ENCODE data around the gene PCNX3. TPM values are rescaled to one million over a fixed set of nuclear protein-coding genes. Genes with fewer than 3 reads are reported as not detected.

The PCNX3 gene
- total and polyA plus RNA-seq, 2 of the 13 experiments (the other 11 are each of a cell fraction or from before 2014, with no cell fraction given), result 16.2 to 23.0 TPM

DNA sequence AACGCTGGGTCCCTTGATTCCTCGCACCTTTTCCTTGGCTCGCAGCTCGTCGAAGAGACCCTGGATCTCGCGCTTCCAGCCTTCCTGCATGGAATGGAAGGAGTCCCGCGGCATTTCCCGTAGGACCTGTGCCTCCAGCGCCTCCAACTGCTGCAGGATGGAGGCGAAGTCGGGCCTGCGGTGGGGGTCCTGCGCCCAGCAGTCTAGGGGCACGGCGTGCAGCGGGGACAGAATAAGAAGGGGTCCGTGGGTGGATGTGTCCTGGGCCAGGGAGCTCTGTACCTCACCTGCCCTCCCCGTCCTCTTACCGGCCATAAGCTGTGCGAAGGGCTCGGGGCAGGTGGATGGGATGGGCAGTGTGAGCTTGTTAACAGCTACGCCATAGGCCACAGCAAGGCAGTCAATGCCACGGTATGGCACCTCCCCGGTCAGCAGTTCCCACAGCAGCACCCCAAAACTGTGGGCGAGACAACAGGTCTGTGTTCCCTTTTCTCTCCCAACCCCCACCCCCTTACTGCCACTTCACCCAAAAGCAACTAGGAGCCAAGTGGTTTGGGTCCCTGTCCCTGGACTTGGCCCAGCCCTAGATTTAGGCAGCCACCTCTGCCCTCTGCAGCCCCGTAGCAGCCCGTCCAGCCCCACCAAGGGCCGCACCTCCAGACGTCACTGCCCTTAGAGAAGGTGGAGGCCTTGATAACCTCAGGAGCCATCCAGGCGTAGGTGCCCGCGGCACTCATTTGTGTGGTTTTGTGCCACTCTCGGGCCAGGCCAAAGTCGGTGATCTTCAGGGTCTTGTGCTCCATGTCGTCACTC lies 7.8 kb upstream of the PCNX3 start (continued):
- TF ChIP-seq PAF1 (CRISPR knock-in tag; IDR thresholded peaks at IDR 0.05) (no peak), ZNF776 (CRISPR knock-in tag; IDR thresholded peaks at IDR 0.05) (0 out of 2 replicates have a peak, but pooled peaks have one; percentile 35), THYN1 (CRISPR knock-in tag; IDR thresholded peaks at IDR 0.05; ENCODE audit: borderline replicate concordance, low read depth) (no peak), HMG20A (CRISPR knock-in tag; IDR thresholded peaks at IDR 0.05; ENCODE audit: borderline replicate concordance) (no peak), TAF15 (IDR thresholded peaks at IDR 0.05; ENCODE audit: low read depth, low read length, poor library complexity, severe bottlenecking) (no peak), KAT7 (CRISPR knock-in tag; IDR thresholded peaks at IDR 0.05; ENCODE audit: borderline replicate concordance) (no peak)
- TF ChIP-seq, protein P1, sequence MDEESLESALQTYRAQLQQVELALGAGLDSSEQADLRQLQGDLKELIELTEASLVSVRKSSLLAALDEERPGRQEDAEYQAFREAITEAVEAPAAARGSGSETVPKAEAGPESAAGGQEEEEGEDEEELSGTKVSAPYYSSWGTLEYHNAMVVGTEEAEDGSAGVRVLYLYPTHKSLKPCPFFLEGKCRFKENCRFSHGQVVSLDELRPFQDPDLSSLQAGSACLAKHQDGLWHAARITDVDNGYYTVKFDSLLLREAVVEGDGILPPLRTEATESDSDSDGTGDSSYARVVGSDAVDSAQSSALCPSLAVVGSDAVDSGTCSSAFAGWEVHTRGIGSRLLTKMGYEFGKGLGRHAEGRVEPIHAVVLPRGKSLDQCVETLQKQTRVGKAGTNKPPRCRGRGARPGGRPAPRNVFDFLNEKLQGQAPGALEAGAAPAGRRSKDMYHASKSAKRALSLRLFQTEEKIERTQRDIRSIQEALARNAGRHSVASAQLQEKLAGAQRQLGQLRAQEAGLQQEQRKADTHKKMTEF (CRISPR knock-in tag; IDR thresholded peaks at IDR 0.05), result no peak

DNA sequence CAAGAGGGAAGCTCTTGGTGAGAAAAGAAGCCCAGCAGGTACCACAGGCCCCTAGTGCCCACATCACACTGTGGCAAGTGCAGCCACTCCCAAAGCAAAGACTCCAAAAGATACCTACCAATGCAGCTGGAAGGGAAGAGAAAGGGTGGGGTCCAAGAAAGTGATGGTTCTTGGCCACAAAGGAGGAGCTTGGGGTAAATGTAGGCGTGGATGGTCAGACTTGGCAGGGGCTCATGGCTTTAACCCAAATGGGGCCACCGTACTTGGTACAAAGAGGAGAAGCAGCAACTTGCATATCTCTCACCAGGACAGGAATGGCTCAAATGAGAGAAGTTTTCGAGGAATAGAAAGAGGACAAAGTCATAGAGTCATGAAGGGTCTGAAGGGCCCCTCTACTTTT lies 6.3 kb upstream of the PCNX3 start:
- no peak overlapping the region for H3K9ac ChIP-seq (ENCODE audit: insufficient read depth, low read depth, low read length)
- no peak for DNase-seq (ENCODE audit: low spot score)
- POLR2A ChIA-PET, result interaction anchor here (1.0 to 1.7 kb wide), 3 partner anchors 15 to 54 kb away, joined by 3 to 5 read pairs (median 4); partner anchors contain the start of genes RELA and SIPA1
- WGBS (ENCODE audit: low lambda C conversion rate), result 91% methylated on average over 3 of the region's 3 CpGs
- no TSS peak for BruUV-seq (replicated peaks)
- peaks cover 46% of the 10 kb centered on the region for H3K79me2 ChIP-seq (ENCODE audit: insufficient read depth, low read length)
- in situ Hi-C loops (cut with HindIII; ENCODE audit: extremely low pct_ligation_motif_present, low pct_unique_long_range_greater_than_20kb) (no loop called here), intact Hi-C loops (cut with micrococcal nuclease; ENCODE audit: unreplicated experiment) (no loop called here)
- H4K20me1 ChIP-seq (ENCODE audit: insufficient read depth, low read length), result peaks cover 21% of the 10 kb centered on the region; the same call in 1 of the 2 replicates
- no peaks in the 10 kb centered on the region; a peak in 1 of 5 replicates for H3K27me3 ChIP-seq (ENCODE audit: control insufficient read depth in 1 of 2, insufficient read depth in 2 of 2, low read length in 2 of 2)
- FAIRE-seq, result no peak
- peaks cover 29 to 65% of the 10 kb centered on the region in 2 experiments for H3K36me3 ChIP-seq (replicated peaks in 1 of 2; ENCODE audit: control insufficient read depth in 1 of 2, insufficient read depth in 2 of 2, low read length in 2 of 2)
- H3K4me1 ChIP-seq (ENCODE audit: insufficient read depth, low read length), result peaks cover 37% of the 10 kb centered on the region
- no peak overlapping the region for H3K4me2 ChIP-seq (ENCODE audit: low read depth, low read length)
- no peak for ATAC-seq
- CTCF ChIA-PET (ENCODE audit: low intra/inter-chr PET ratio, low total read pairs), result no interaction called here
- H3K9me3 ChIP-seq (ENCODE audit: low read length), result no peaks in the 10 kb centered on the region
- H2AFZ ChIP-seq (ENCODE audit: low read length), result no peak overlapping the region
- no peak overlapping the region for H3K4me3 ChIP-seq (replicated peaks in 1 of 3; ENCODE audit: insufficient read depth in 1 of 3, low read depth in 2 of 3, low read length in 3 of 3)
- H3K27ac ChIP-seq (ENCODE audit: extremely low read length, insufficient read depth, low read length), result no peak overlapping the region
- TF ChIP-seq ZNF3 (CRISPR knock-in tag; IDR thresholded peaks at IDR 0.05), result no peak
- no peak for TF ChIP-seq XRCC5 (optimal IDR thresholded peaks at IDR 0.05; ENCODE audit: low read length)
- no peak for TF ChIP-seq SPEN (CRISPR knock-in tag; IDR thresholded peaks at IDR 0.05; ENCODE audit: low read depth)
- no peak for TF ChIP-seq ZNF615 (CRISPR knock-in tag; IDR thresholded peaks at IDR 0.05; ENCODE audit: borderline replicate concordance)
- no peak for TF ChIP-seq POLR2A (IDR thresholded peaks at IDR 0.05; ENCODE audit: insufficient read depth in 1 of 2, low read depth in 2 of 2, low read length in 2 of 2)
- no peak for TF ChIP-seq FOXM1 (CRISPR knock-in tag; IDR thresholded peaks at IDR 0.05)
- no peak for TF ChIP-seq ZNF777 (CRISPR knock-in tag; IDR thresholded peaks at IDR 0.05)
- TF ChIP-seq, protein P2, sequence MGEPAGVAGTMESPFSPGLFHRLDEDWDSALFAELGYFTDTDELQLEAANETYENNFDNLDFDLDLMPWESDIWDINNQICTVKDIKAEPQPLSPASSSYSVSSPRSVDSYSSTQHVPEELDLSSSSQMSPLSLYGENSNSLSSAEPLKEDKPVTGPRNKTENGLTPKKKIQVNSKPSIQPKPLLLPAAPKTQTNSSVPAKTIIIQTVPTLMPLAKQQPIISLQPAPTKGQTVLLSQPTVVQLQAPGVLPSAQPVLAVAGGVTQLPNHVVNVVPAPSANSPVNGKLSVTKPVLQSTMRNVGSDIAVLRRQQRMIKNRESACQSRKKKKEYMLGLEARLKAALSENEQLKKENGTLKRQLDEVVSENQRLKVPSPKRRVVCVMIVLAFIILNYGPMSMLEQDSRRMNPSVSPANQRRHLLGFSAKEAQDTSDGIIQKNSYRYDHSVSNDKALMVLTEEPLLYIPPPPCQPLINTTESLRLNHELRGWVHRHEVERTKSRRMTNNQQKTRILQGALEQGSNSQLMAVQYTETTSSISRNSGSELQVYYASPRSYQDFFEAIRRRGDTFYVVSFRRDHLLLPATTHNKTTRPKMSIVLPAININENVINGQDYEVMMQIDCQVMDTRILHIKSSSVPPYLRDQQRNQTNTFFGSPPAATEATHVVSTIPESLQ (CRISPR knock-in tag; conservative IDR thresholded peaks at IDR 0.05), result no peak
- TF ChIP-seq, protein P3, sequence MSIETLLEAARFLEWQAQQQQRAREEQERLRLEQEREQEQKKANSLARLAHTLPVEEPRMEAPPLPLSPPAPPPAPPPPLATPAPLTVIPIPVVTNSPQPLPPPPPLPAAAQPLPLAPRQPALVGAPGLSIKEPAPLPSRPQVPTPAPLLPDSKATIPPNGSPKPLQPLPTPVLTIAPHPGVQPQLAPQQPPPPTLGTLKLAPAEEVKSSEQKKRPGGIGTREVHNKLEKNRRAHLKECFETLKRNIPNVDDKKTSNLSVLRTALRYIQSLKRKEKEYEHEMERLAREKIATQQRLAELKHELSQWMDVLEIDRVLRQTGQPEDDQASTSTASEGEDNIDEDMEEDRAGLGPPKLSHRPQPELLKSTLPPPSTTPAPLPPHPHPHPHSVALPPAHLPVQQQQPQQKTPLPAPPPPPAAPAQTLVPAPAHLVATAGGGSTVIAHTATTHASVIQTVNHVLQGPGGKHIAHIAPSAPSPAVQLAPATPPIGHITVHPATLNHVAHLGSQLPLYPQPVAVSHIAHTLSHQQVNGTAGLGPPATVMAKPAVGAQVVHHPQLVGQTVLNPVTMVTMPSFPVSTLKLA (IDR thresholded peaks at IDR 0.05), result no peak
- TF ChIP-seq, protein P4, sequence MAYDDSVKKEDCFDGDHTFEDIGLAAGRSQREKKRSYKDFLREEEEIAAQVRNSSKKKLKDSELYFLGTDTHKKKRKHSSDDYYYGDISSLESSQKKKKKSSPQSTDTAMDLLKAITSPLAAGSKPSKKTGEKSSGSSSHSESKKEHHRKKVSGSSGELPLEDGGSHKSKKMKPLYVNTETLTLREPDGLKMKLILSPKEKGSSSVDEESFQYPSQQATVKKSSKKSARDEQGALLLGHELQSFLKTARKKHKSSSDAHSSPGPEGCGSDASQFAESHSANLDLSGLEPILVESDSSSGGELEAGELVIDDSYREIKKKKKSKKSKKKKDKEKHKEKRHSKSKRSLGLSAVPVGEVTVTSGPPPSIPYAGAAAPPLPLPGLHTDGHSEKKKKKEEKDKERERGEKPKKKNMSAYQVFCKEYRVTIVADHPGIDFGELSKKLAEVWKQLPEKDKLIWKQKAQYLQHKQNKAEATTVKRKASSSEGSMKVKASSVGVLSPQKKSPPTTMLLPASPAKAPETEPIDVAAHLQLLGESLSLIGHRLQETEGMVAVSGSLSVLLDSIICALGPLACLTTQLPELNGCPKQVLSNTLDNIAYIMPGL (CRISPR knock-in tag; IDR thresholded peaks at IDR 0.05; ENCODE audit: borderline replicate concordance in 1 of 2, low read depth in 1 of 2), result no peak
